HEK293 (cell line): ENCODE measurements around the gene ZNF532.

Experiments
- CTCF ChIA-PET: fragments of 350-600 bp; formaldehyde crosslinking; extraction: SDS; loops from one replicate; lab custom pipeline; 2021; ENCODE audit warnings: antibody characterized with exemption; lab: Yijun Ruan, JAX
- POLR2A ChIA-PET: fragments of 300-600 bp; formaldehyde crosslinking; extraction: SDS; loops from one replicate; lab custom pipeline; 2020; ENCODE audit warnings: antibody characterized with exemption, inconsistent platforms; lab: Yijun Ruan, JAX
- H3K27ac ChIP-seq: fragments of 200-500 bp; sonication (Bioruptor generic); 2 replicates; pipeline ENCODE4 v1.5.1; 2014; ENCODE audit warnings: low read depth, low read length, control low read depth, inconsistent platforms; ENCODE audit errors: extremely low read depth
- H3K36me3 ChIP-seq, 2 experiments: fragments of 200-500 bp in 1 of 2; sonication (Bioruptor generic) in 1 of 2; 1 replicate in 1 of 2; 2 replicates in 1 of 2; pipeline ENCODE4 v1.5.1; 2014 to 2017; ENCODE audit warnings: inconsistent platforms in 2 of 2, low read length in 2 of 2; ENCODE audit not compliant: control insufficient read depth in 2 of 2, insufficient read depth in 1 of 2
- H3K4me1 ChIP-seq: fragments of 200-500 bp; sonication (Bioruptor generic); 2 replicates; pipeline ENCODE4 v1.5.1; 2014; ENCODE audit warnings: mild to moderate bottlenecking, low read length, inconsistent platforms; ENCODE audit not compliant: control insufficient read depth, insufficient read depth
- H3K4me3 ChIP-seq: 2 replicates; pipeline ENCODE4 v1.5.1; 2011; ENCODE audit warnings: low read depth, mild to moderate bottlenecking, control low read depth, low read length, moderate library complexity
- H3K9me3 ChIP-seq: fragments of 200-500 bp; sonication (Bioruptor generic); 2 replicates; pipeline ENCODE4 v1.5.1; 2014; ENCODE audit warnings: low read depth, low read length, inconsistent platforms; ENCODE audit not compliant: control insufficient read depth, insufficient read depth
- HIC1 ChIP-seq: fragments of 450-650 bp; formaldehyde crosslinking; IDR thresholded peaks from 2 replicates; pipeline ENCODE4 v1.5.1; 2016; ENCODE audit warnings: missing biosample characterization, missing genetic modification characterization
- INSM2 ChIP-seq: fragments of 450-650 bp; formaldehyde crosslinking; IDR thresholded peaks from 2 replicates; pipeline ENCODE4 v1.5.1; 2016; ENCODE audit warnings: missing biosample characterization, missing genetic modification characterization
- KLF1 ChIP-seq: fragments of 450-650 bp; formaldehyde crosslinking; IDR thresholded peaks from 2 replicates; pipeline ENCODE4 v1.5.1; 2016; ENCODE audit warnings: missing biosample characterization, missing genetic modification characterization
- MEIS1 ChIP-seq: sonication (generic); formaldehyde crosslinking; IDR thresholded peaks from 2 replicates; pipeline ENCODE4 v1.8.1; 2022; ENCODE audit warnings: missing genetic modification reagents, mild to moderate bottlenecking, borderline replicate concordance
- PRDM6 ChIP-seq: fragments of 450-650 bp; formaldehyde crosslinking; IDR thresholded peaks from 2 replicates; pipeline ENCODE4 v1.5.1; 2017; ENCODE audit warnings: missing biosample characterization, missing genetic modification characterization
- REPIN1 ChIP-seq: fragments of 450-650 bp; formaldehyde crosslinking; IDR thresholded peaks from 2 replicates; pipeline ENCODE4 v1.5.1; 2017; ENCODE audit warnings: missing biosample characterization, missing genetic modification characterization, low read depth
- TCF7L2 ChIP-seq: IDR thresholded peaks from 2 replicates; pipeline ENCODE4 v1.6.1; 2011; ENCODE audit warnings: low read depth, mild to moderate bottlenecking, inconsistent platforms, low read length, moderate library complexity, borderline replicate concordance
- ZBTB20 ChIP-seq: fragments of 450-650 bp; formaldehyde crosslinking; IDR thresholded peaks from 2 replicates; pipeline ENCODE4 v1.5.1; 2016; ENCODE audit warnings: missing biosample characterization, missing genetic modification characterization
- ZNF112 ChIP-seq: fragments of 450-650 bp; formaldehyde crosslinking; IDR thresholded peaks from 2 replicates; pipeline ENCODE4 v1.5.0; 2017; ENCODE audit warnings: missing biosample characterization, missing genetic modification characterization
- ZNF184 ChIP-seq: fragments of 450-650 bp; IDR thresholded peaks from 2 replicates; pipeline ENCODE4 v1.5.1; 2018; ENCODE audit warnings: missing biosample characterization, mild to moderate bottlenecking, missing genetic modification characterization
- ZNF366 ChIP-seq: fragments of 450-650 bp; formaldehyde crosslinking; conservative IDR thresholded peaks from 2 replicates; pipeline ENCODE4 v1.5.1; 2016; ENCODE audit warnings: missing biosample characterization, missing genetic modification characterization
- ZNF501 ChIP-seq: fragments of 450-650 bp; formaldehyde crosslinking; IDR thresholded peaks from 2 replicates; pipeline ENCODE4 v1.5.1; 2016; ENCODE audit warnings: missing biosample characterization, missing genetic modification characterization
- ZNF513 ChIP-seq: fragments of 450-650 bp; IDR thresholded peaks from 2 replicates; pipeline ENCODE4 v1.5.1; 2018; ENCODE audit warnings: missing biosample characterization, missing genetic modification characterization
- ZNF660 ChIP-seq: fragments of 450-650 bp; IDR thresholded peaks from 2 replicates; pipeline ENCODE4 v1.5.1; 2018; ENCODE audit warnings: missing biosample characterization, mild to moderate bottlenecking, missing genetic modification characterization

ZNF532 gene

GRCh38 chr18:58886864-58887612 lies 22.4 kb downstream of the ZNF532 start (continued):
- no peak for TF ChIP-seq ZNF501 (tag by site-specific recombination)
- TF ChIP-seq, all 188 proteins: peak for 0

- Histone ChIP-seq H3K4me1 (no peaks in the 10 kb centered on the region), H3K4me3 (no peak overlapping the region), H3K27ac (no peak overlapping the region), H3K36me3 (no peaks in the 10 kb centered on the region; a peak in 1 of 3 replicates), H3K9me3 (no peaks in the 10 kb centered on the region)
- ChIA-PET CTCF (interaction anchor here (0.7 kb wide), 1 partner anchor 9 kb away, joined by 3 read pairs; no protein-coding TSS in a partner anchor), POLR2A (no interaction called here)
- TF ChIP-seq ZNF112 (tag by site-specific recombination) (no peak), ZNF366 (no peak)
Measured at GRCh38 chr18:58887613-58887963, 22.9 kb downstream of the ZNF532 start.

GRCh38 chr18:58891776-58892175 lies 27.1 kb downstream of the ZNF532 start:
- CTCF ChIA-PET = no interaction called here
- Histone ChIP-seq H3K27ac (no peak overlapping the region), H3K4me1 (no peaks in the 10 kb centered on the region), H3K4me3 (no peak overlapping the region), H3K9me3 (no peaks in the 10 kb centered on the region), H3K36me3 (no peaks in the 10 kb centered on the region; a peak in 1 of 3 replicates)
- POLR2A ChIA-PET = no interaction called here
- no peak for TF ChIP-seq ZNF513
- no peak for TF ChIP-seq ZBTB20 (tag by site-specific recombination)
- no peak for TF ChIP-seq ZNF660 (tag by site-specific recombination)
- TF ChIP-seq PRDM6 (tag by site-specific recombination) = no peak
- TF ChIP-seq TCF7L2 = no peak
- TF ChIP-seq MEIS1 = no peak
- TF ChIP-seq KLF1 (tag by site-specific recombination) = no peak
- no peak for TF ChIP-seq INSM2 (tag by site-specific recombination)
- no peak for TF ChIP-seq ZNF184 (tag by site-specific recombination)
- no peak for TF ChIP-seq REPIN1
- no peak for TF ChIP-seq HIC1 (tag by site-specific recombination)
